Left lung (tissue), 10 donors: ENCODE results near the gene PRSS56. TPM values are rescaled to one million over a fixed set of nuclear protein-coding genes. Genes with fewer than 3 reads are reported as not detected.
"Not testable (repeated sequence)": the region's sequence is repeated elsewhere in the genome, so short reads cannot be mapped to it uniquely, and the experiment has no call there.

Experiments
- ATAC-seq: fragments of 200-7000 bp; cut with Tn5 transposase; one replicate; pipeline ENCODE4 v1.9.1; 2020; ENCODE audit warnings: moderate library complexity
- DNase-seq, 4 donors: peaks; one replicate each; pipeline ENCODE4 v3.0.0-alpha.2; 2013 to 2020
- H3K27ac ChIP-seq, 2 donors: fragments of 200-600 bp; sonication (generic) in 1 of 2; one replicate each; pipeline versions ENCODE4 v1.5.0 to v1.8.0; 2020 to 2021
- H3K27me3 ChIP-seq, 2 donors: fragments of 200-600 bp; sonication (generic) in 1 of 2; one replicate each; pipeline versions ENCODE4 v1.5.0 to v1.8.0; 2020 to 2021
- H3K36me3 ChIP-seq, 2 donors: fragments of 200-600 bp; sonication (generic) in 1 of 2; one replicate each; pipeline versions ENCODE4 v1.5.0 to v1.8.0; 2020 to 2021
- H3K4me1 ChIP-seq, 2 donors: fragments of 200-600 bp; one replicate each; pipeline ENCODE4 v1.8.0; 2021
- H3K4me3 ChIP-seq, 2 donors: fragments of 200-600 bp; sonication (generic) in 1 of 2; one replicate each; pipeline versions ENCODE4 v1.5.0 to v1.8.0; 2020 to 2021; ENCODE audit warnings: mild to moderate bottlenecking in 1 of 2
- H3K9me3 ChIP-seq, 2 donors: fragments of 200-600 bp; sonication (generic) in 1 of 2; one replicate each; pipeline versions ENCODE4 v1.5.0 to v1.8.0; 2020 to 2021
- CTCF ChIP-seq, 2 donors: fragments of 200-600 bp; sonication (generic) in 1 of 2; IDR thresholded peaks; one replicate each; pipeline versions ENCODE4 v1.5.0 to v1.8.0; 2021; ENCODE audit warnings: antibody characterized with exemption in 2 of 2
- intact Hi-C, 2 donors: fragments of 100-400 bp; cut with DNase I; formaldehyde crosslinking; loops; one replicate each; pipeline versions ENCODE4 v1.11.2 to v1.14.2; 2022
- polyA plus RNA-seq, 6 donors: library from polyadenylated mRNA; unstranded; fragments of 120-200 nt; gene quantifications; one replicate each; pipeline ENCODE4 v1.2.1, GENCODE V29; 2013; ENCODE audit not compliant: insufficient read length in 6 of 6
- total RNA-seq, 2 donors: library from RNA; stranded (reverse); fragmentation: NEBNext Ultra II Directional; extraction: Animal tissue kit (Norgen Biotek cat#: 25700); gene quantifications; one replicate each; pipeline ENCODE4 v1.2.1, GENCODE V29; 2021
- donor health status: DM: no; HTN: yes; CAD: no.
- donor health status: DM: no; HTN: no; CAD: no.

Gene PRSS56
- total and polyA plus RNA-seq, 8 donors: not detected

GRCh38 chr2:232562515-232563151, 42.4 kb downstream of the PRSS56 start:
- no peaks in the 10 kb centered on the region for H3K9me3 ChIP-seq
- ATAC-seq: no peak
- intact Hi-C loops: no loop called here
- H3K27ac ChIP-seq: no peak overlapping the region
- peaks cover 0 to under 1% of the 10 kb centered on the region in 2 donors for H3K4me1 ChIP-seq
- H3K4me3 ChIP-seq: no peak overlapping the region
- no peaks in the 10 kb centered on the region for H3K27me3 ChIP-seq
- DNase-seq: no peak
- TF ChIP-seq CTCF (IDR thresholded peaks at IDR 0.05): no peak
- peaks cover 0 to 95% of the 10 kb centered on the region in 2 donors for H3K36me3 ChIP-seq

GRCh38 chr2:232563580-232563979, 43.4 kb downstream of the PRSS56 start:
- H3K4me3 ChIP-seq: no peak overlapping the region
- ATAC-seq: peak; percentile 76

GRCh38 chr2:232567721-232568120, 47.5 kb downstream of the PRSS56 start:
- H3K27me3 ChIP-seq: no peaks in the 10 kb centered on the region
- intact Hi-C loops: no loop called here
- H3K4me1 ChIP-seq: peaks cover 0 to 5% of the 10 kb centered on the region in 2 donors
- H3K4me3 ChIP-seq: no peak overlapping the region
- peaks cover 0 to 100% of the 10 kb centered on the region in 2 donors for H3K36me3 ChIP-seq
- TF ChIP-seq CTCF (IDR thresholded peaks at IDR 0.05): no peak
- ATAC-seq (no peak), DNase-seq (no peak)
- H3K9me3 ChIP-seq: no peaks in the 10 kb centered on the region
- no peak overlapping the region for H3K27ac ChIP-seq

More at GRCh38 chr2:232563580-232563979, 43.4 kb downstream of the PRSS56 start:
- intact Hi-C loops: no loop called here
- Histone ChIP-seq H3K27ac (no peak overlapping the region), H3K27me3 (no peaks in the 10 kb centered on the region), H3K36me3 (peaks cover 0 to 95% of the 10 kb centered on the region in 2 donors), H3K4me1 (peaks cover 0 to 5% of the 10 kb centered on the region in 2 donors), H3K9me3 (no peaks in the 10 kb centered on the region)
- DNase-seq: no peak
- no peak for TF ChIP-seq CTCF (IDR thresholded peaks at IDR 0.05)

GRCh38 chr2:232568161-232568560, 48.0 kb downstream of the PRSS56 start:
- intact Hi-C loops: no loop called here
- DNase-seq (no peak), ATAC-seq (peak; percentile 77)
- peaks cover 0 to 5% of the 10 kb centered on the region in 2 donors for H3K4me1 ChIP-seq
- peaks cover 0 to 100% of the 10 kb centered on the region in 2 donors for H3K36me3 ChIP-seq
- no peak overlapping the region for H3K4me3 ChIP-seq
- H3K27ac ChIP-seq: no peak overlapping the region
- no peaks in the 10 kb centered on the region for H3K27me3 ChIP-seq
- no peaks in the 10 kb centered on the region for H3K9me3 ChIP-seq
- TF ChIP-seq CTCF (IDR thresholded peaks at IDR 0.05): no peak

GRCh38 chr2:232569541-232569940, 49.4 kb downstream of the PRSS56 start:
- Histone ChIP-seq H3K9me3 (no peaks in the 10 kb centered on the region), H3K27ac (no peak overlapping the region), H3K36me3 (peaks cover 0 to 100% of the 10 kb centered on the region in 2 donors), H3K27me3 (no peaks in the 10 kb centered on the region), H3K4me1 (peaks cover 0 to 5% of the 10 kb centered on the region in 2 donors), H3K4me3 (no peak overlapping the region)
- DNase-seq (no peak), ATAC-seq (no peak)
- TF ChIP-seq CTCF (IDR thresholded peaks at IDR 0.05): no peak
- intact Hi-C loops: no loop called here

- DNase-seq, intact Hi-C loops, H3K4me1 ChIP-seq, H3K27me3 ChIP-seq, H3K4me3 ChIP-seq, H3K27ac ChIP-seq, H3K9me3 ChIP-seq, ATAC-seq: not testable (repeated sequence)
- peaks cover 0 to 100% of the 10 kb centered on the region in 2 donors for H3K36me3 ChIP-seq
Observed at GRCh38 chr2:232570481-232570880, 50.3 kb downstream of the PRSS56 start.
